Neuronal stem cell (in vitro differentiated cells): ENCODE results near the gene ITGB1BP1.

Experiments used
- DNase-seq: peaks from one replicate; pipeline ENCODE4 v3.0.0-alpha.2; 2013; ENCODE audit warnings: low spot score
- H2AFZ ChIP-seq: one replicate; pipeline ENCODE4 v1.6.1; 2013; ENCODE audit warnings: mild to moderate bottlenecking, low read length, inconsistent platforms
- H2AK5ac ChIP-seq: 2 replicates; pipeline ENCODE4 v1.6.1; 2013; ENCODE audit warnings: low read depth, mild to moderate bottlenecking, inconsistent platforms, low read length, moderate library complexity, mixed read lengths
- H2BK120ac ChIP-seq: 2 replicates; pipeline ENCODE4 v1.6.1; 2013; ENCODE audit warnings: low read depth, mild to moderate bottlenecking, inconsistent platforms, low read length, moderate library complexity, mixed read lengths
- H2BK12ac ChIP-seq: one replicate; pipeline ENCODE4 v1.6.1; 2013; ENCODE audit warnings: low read length, inconsistent platforms
- H2BK15ac ChIP-seq: 2 replicates; pipeline ENCODE4 v1.6.1; 2013; ENCODE audit warnings: mild to moderate bottlenecking, low read length, inconsistent platforms, mixed read lengths
- H2BK5ac ChIP-seq: one replicate; pipeline ENCODE4 v1.6.1; 2013; ENCODE audit warnings: inconsistent platforms, mild to moderate bottlenecking, low read length, moderate library complexity
- H3K14ac ChIP-seq: one replicate; pipeline ENCODE4 v1.6.1; 2013; ENCODE audit warnings: low read length, inconsistent platforms
- H3K18ac ChIP-seq: 2 replicates; pipeline ENCODE4 v1.6.1; 2013; ENCODE audit warnings: low read length, inconsistent platforms
- H3K23ac ChIP-seq: 2 replicates; pipeline ENCODE4 v1.6.1; 2013; ENCODE audit warnings: low read depth, mild to moderate bottlenecking, mixed read lengths, low read length, inconsistent platforms; ENCODE audit not compliant: poor library complexity
- H3K27ac ChIP-seq: replicated peaks from 3 replicates; pipeline ENCODE4 v1.5.1; 2013; ENCODE audit warnings: low read length, inconsistent platforms
- H3K27me3 ChIP-seq, 3 experiments: 2 replicates each; pipeline ENCODE4 v1.6.1; 2013; ENCODE audit warnings: low read length in 3 of 3, mild to moderate bottlenecking in 2 of 3, inconsistent platforms in 1 of 3, low read depth in 1 of 3, mixed read lengths in 1 of 3, moderate library complexity in 1 of 3; ENCODE audit not compliant: control insufficient read depth in 3 of 3, insufficient read depth in 3 of 3
- H3K36me3 ChIP-seq, 2 donors: replicated peaks in 1 of 2; 2 replicates each; pipeline ENCODE4 v1.6.1; 2013; ENCODE audit warnings: low read length in 2 of 2; ENCODE audit not compliant: control insufficient read depth in 2 of 2, insufficient read depth in 2 of 2
- H3K4ac ChIP-seq: 2 replicates; pipeline ENCODE4 v1.6.1; 2013; ENCODE audit warnings: inconsistent platforms, mild to moderate bottlenecking, low read length, moderate library complexity
- H3K4me1 ChIP-seq, 2 donors: 1 replicate in 1 of 2; 2 replicates in 1 of 2; pipeline ENCODE4 v1.6.1; 2013; ENCODE audit warnings: low read length in 2 of 2, low read depth in 1 of 2; ENCODE audit not compliant: control insufficient read depth in 2 of 2, insufficient read depth in 1 of 2
- H3K4me2 ChIP-seq: one replicate; pipeline ENCODE4 v1.6.1; 2013; ENCODE audit warnings: mild to moderate bottlenecking, low read length, inconsistent platforms; ENCODE audit not compliant: insufficient read depth, poor library complexity, severe bottlenecking
- H3K4me3 ChIP-seq, 2 donors: 2 replicates each; pipeline ENCODE4 v1.5.1; 2013; ENCODE audit warnings: low read length in 2 of 2, mild to moderate bottlenecking in 2 of 2, inconsistent platforms in 1 of 2, moderate library complexity in 1 of 2
- H3K79me1 ChIP-seq: one replicate; pipeline ENCODE4 v1.6.1; 2013; ENCODE audit warnings: low read depth, mild to moderate bottlenecking, inconsistent platforms, low read length, moderate library complexity
- H3K9ac ChIP-seq: one replicate; pipeline ENCODE4 v1.6.1; 2013; ENCODE audit warnings: mild to moderate bottlenecking, low read depth, low read length, inconsistent platforms; ENCODE audit not compliant: poor library complexity
- H3K9me3 ChIP-seq, 2 donors: replicated peaks in 1 of 2; 2 replicates each; pipeline versions ENCODE3 to v1.6.1; 2013; ENCODE audit warnings: low read length in 2 of 2, mild to moderate bottlenecking in 2 of 2, inconsistent platforms in 1 of 2, low read depth in 1 of 2, mixed read lengths in 1 of 2, moderate library complexity in 1 of 2; ENCODE audit not compliant: control insufficient read depth in 2 of 2, insufficient read depth in 1 of 2
- H4K8ac ChIP-seq: one replicate; pipeline ENCODE4 v1.6.1; 2013; ENCODE audit warnings: low read depth, mild to moderate bottlenecking, inconsistent platforms, low read length, moderate library complexity
- H4K91ac ChIP-seq: one replicate; pipeline ENCODE4 v1.6.1; 2013; ENCODE audit warnings: low read length, low read depth, mild to moderate bottlenecking, inconsistent platforms; ENCODE audit not compliant: poor library complexity
- WGBS, 2 donors: extraction: QIAGEN DNeasy Blood & Tissue Kit; methylation state at CpG; one replicate each; pipeline ENCODE4 v1.1.7; 2013; ENCODE audit warnings: missing lambda C conversion rate in 2 of 2, mixed read lengths in 1 of 2; ENCODE audit not compliant: insufficient read length in 2 of 2, insufficient replicate concordance in 1 of 2; ENCODE audit errors: extremely low coverage in 2 of 2; 5-methylcytosine and 5-hydroxymethylcytosine counted together

Gene ITGB1BP1

DNA sequence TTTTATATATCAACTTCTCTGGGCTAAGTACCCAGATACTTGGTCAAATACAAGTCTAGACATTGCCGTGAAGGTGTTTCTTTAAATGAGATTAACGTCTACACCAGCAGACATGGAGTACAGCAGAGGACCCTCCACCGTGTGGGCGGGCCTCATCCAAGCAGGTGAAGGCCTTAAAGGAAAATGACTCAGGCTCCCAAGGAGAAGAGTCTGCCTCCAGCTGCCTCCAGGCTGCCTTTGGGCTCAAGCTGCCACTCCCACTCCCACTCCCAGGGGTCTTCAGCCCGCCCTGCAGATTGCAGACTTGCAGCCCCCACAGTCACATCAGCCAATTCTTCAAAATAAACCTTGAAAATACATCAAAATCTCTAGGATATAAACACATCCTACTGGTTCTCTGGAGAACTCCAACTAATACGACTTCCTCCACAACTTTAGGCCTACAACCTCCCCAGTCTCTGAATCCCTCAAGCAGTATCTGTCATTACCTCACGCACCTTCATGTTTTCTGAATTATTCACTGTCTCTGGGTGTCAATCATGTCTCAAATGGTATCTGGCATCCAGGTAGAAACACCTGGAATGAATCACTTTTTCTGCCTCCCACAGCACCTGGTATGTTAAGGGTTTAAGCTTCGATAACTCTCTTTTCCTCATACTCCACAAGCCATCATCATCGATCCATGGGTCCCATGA, 6.9 kb downstream of the ITGB1BP1 start:
- Histone ChIP-seq H3K4me2 (no peak overlapping the region), H3K23ac (no peak overlapping the region), H3K4me1 (no peaks in the 10 kb centered on the region), H3K79me1 (no peaks in the 10 kb centered on the region), H2AK5ac (no peak overlapping the region), H3K9ac (no peak overlapping the region), H3K4me3 (no peak overlapping the region), H3K27me3 (no peaks in the 10 kb centered on the region), H2BK12ac (no peak overlapping the region), H2AFZ (no peak overlapping the region), H3K27ac (no peak overlapping the region), H2BK15ac (no peak overlapping the region), H3K18ac (no peak overlapping the region), H3K4ac (no peak overlapping the region), H3K9me3 (no peaks in the 10 kb centered on the region), H2BK5ac (no peak overlapping the region), H4K8ac (no peak overlapping the region), H3K14ac (no peak overlapping the region), H4K91ac (no peak overlapping the region), H3K36me3 (peaks cover 0 to 27% of the 10 kb centered on the region in 2 donors), H2BK120ac (no peak overlapping the region)
- no CpG with 5 or more reads among the region's 9 CpGs for WGBS, 2 donors
- DNase-seq: no peak

DNA sequence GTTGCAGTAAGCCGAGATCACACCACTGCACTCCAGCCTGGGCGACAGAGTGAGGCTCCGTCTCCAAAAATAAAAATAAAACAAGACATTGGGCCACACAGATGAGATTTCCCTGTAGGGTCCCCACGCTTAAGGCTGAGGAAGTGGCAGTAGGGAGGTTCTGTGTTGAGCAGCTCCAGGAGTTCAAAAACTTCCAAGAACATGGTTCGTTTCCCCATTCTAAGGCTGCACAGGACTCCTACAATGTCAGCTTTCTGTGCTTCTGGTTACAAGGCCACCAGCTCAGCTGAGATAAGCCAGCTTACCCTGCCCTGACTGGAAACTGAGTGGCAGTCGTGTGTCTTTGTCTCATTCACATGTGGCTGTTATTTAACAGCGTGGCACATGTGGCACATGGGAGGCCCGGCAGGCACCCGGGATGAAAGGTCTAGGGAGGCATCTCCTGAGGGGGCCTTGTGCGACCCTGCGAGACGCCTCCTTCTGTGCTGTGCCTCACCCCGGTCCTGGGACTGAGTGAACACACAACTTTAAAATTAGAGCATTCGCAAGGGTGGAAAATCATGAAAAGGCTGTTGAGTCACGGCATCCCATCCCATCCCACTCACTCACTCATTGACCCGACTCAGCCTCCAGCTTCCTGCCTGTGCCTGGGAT, 7.7 kb downstream of the ITGB1BP1 start:
- peak overlapping the region; percentile 48 for H3K23ac ChIP-seq
- no peak overlapping the region for H2BK120ac ChIP-seq
- no peak overlapping the region for H3K4me2 ChIP-seq
- H3K36me3 ChIP-seq: peaks cover 0 to 34% of the 10 kb centered on the region in 2 donors
- no CpG with 5 or more reads among the region's 16 CpGs for WGBS, 2 donors
- H3K18ac ChIP-seq: no peak overlapping the region
- DNase-seq: no peak
- H4K8ac ChIP-seq: no peak overlapping the region
- H2BK15ac ChIP-seq: no peak overlapping the region
- H2AK5ac ChIP-seq: no peak overlapping the region
- H3K4me1 ChIP-seq: no peaks in the 10 kb centered on the region
- no peak overlapping the region for H2BK12ac ChIP-seq
- no peak overlapping the region for H3K4ac ChIP-seq
- no peak overlapping the region for H2AFZ ChIP-seq
- H2BK5ac ChIP-seq: no peak overlapping the region
- H3K14ac ChIP-seq: no peak overlapping the region
- H3K79me1 ChIP-seq: no peaks in the 10 kb centered on the region
- H3K9me3 ChIP-seq: no peaks in the 10 kb centered on the region
- H3K4me3 ChIP-seq: no peak overlapping the region
- no peak overlapping the region for H4K91ac ChIP-seq
- H3K27ac ChIP-seq: no peak overlapping the region
- no peaks in the 10 kb centered on the region for H3K27me3 ChIP-seq
- peak overlapping the region; percentile 37 for H3K9ac ChIP-seq

DNA sequence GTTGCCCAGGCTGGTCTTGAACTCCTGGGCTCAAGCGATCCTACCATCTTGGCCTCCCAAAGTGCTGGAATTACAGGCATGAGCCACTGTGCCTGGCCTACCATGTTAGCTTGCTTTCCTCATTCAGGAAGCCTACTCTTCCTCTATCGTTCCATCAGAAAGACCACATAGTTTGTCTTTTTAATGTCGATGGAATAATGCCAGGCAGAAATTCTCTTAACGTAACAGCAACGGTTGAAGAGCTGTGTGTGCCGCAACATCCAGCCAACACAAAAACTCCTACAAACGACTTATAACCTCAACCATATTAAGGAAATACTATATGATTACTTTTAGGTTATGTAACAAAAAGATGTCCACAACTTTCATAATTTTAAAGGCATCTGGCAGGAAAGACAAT, 10.5 kb downstream of the ITGB1BP1 start:
- no peaks in the 10 kb centered on the region for H3K79me1 ChIP-seq
- no peak overlapping the region for H3K14ac ChIP-seq
- no peak overlapping the region for H4K91ac ChIP-seq
- H2BK15ac ChIP-seq: no peak overlapping the region
- no peak overlapping the region for H2AFZ ChIP-seq
- no peak overlapping the region for H3K27ac ChIP-seq
- no peak overlapping the region for H2BK120ac ChIP-seq
- H3K4me2 ChIP-seq: no peak overlapping the region
- no peak for DNase-seq
- H2BK12ac ChIP-seq: no peak overlapping the region
- no peak overlapping the region for H3K18ac ChIP-seq
- H3K4me3 ChIP-seq: no peak overlapping the region
- peaks cover 0 to 46% of the 10 kb centered on the region in 2 donors for H3K36me3 ChIP-seq
- H3K9ac ChIP-seq: no peak overlapping the region
- no CpG with 5 or more reads among the region's 7 CpGs for WGBS, 2 donors
- H2BK5ac ChIP-seq: no peak overlapping the region
- H3K4me1 ChIP-seq: no peaks in the 10 kb centered on the region
- no peak overlapping the region for H2AK5ac ChIP-seq
- no peaks in the 10 kb centered on the region for H3K27me3 ChIP-seq
- no peaks in the 10 kb centered on the region for H3K9me3 ChIP-seq
- no peak overlapping the region for H4K8ac ChIP-seq
- H3K4ac ChIP-seq: no peak overlapping the region
- H3K23ac ChIP-seq: no peak overlapping the region

DNA sequence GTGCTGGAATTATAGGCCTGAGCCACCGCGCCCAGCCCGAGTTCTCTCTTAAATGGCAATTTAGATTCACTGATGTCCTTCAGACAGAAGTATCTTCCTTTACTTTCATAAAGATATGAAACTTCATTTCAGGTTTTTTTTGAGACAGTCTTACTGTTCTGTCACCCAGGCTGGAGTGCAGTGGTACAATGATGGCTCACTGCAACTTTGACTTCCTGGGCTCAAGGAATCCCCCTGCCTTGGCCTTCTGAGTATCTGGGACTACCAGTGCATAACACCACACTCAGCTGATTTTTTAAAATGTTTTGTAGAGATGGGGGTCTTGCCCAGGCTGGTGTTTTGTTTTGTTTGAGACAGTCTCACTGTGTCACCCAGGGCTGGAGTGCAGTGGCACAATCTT, 13.2 kb downstream of the ITGB1BP1 start:
- Histone ChIP-seq H2BK120ac (no peak overlapping the region), H3K79me1 (no peaks in the 10 kb centered on the region), H2BK15ac (no peak overlapping the region), H4K8ac (no peak overlapping the region), H3K18ac (no peak overlapping the region), H2AK5ac (no peak overlapping the region), H3K4me3 (no peak overlapping the region), H3K9me3 (no peaks in the 10 kb centered on the region), H3K4me2 (no peak overlapping the region), H2BK5ac (no peak overlapping the region), H2AFZ (no peak overlapping the region), H3K27ac (no peak overlapping the region), H3K36me3 (peaks cover 7 to 59% of the 10 kb centered on the region in 2 donors), H3K9ac (no peak overlapping the region), H3K27me3 (no peaks in the 10 kb centered on the region), H3K4me1 (no peaks in the 10 kb centered on the region), H3K14ac (no peak overlapping the region), H4K91ac (no peak overlapping the region), H3K4ac (no peak overlapping the region), H2BK12ac (no peak overlapping the region), H3K23ac (no peak overlapping the region)
- no CpG with 5 or more reads among the region's 3 CpGs for WGBS, 2 donors
- DNase-seq: no peak
